Colonic mucosa (tissue), 4 donors: ENCODE results near the gene ZBTB20. TPM values are rescaled to one million over a fixed set of nuclear protein-coding genes. Genes with fewer than 3 reads are reported as not detected.

Experiments used
- DNase-seq: peaks from one replicate; pipeline ENCODE4 v3.0.0-alpha.2; 2020
- H3K27ac ChIP-seq: fragments of 200-600 bp; one replicate; pipeline ENCODE4 v1.8.0; 2021
- H3K27me3 ChIP-seq: fragments of 200-600 bp; one replicate; pipeline ENCODE4 v1.8.0; 2021
- H3K36me3 ChIP-seq: fragments of 200-600 bp; one replicate; pipeline ENCODE4 v1.8.0; 2021
- H3K4me1 ChIP-seq: fragments of 200-600 bp; one replicate; pipeline ENCODE4 v1.8.0; 2021; ENCODE audit warnings: mild to moderate bottlenecking
- H3K4me3 ChIP-seq: fragments of 200-600 bp; one replicate; pipeline ENCODE4 v1.8.0; 2021
- H3K9ac ChIP-seq, 2 donors: one replicate each; pipeline ENCODE4 v1.7.0; 2013; ENCODE audit warnings: control low read depth in 2 of 2, low read depth in 2 of 2, low read length in 2 of 2
- H3K9me3 ChIP-seq: fragments of 200-600 bp; one replicate; pipeline ENCODE4 v1.8.0; 2021
- intact Hi-C: fragments of 100-400 bp; cut with DNase I; formaldehyde crosslinking; loops from one replicate; pipeline ENCODE4 v1.14.1; 2022
- total RNA-seq, 2 donors: library from RNA; stranded (reverse); fragmentation: NEBNext Ultra II Directional in 1 of 2; extraction: Animal tissue kit (Norgen Biotek cat#: 25700) in 1 of 2; gene quantifications; one replicate each; pipeline ENCODE4 v1.2.1, GENCODE V29; 2021
- TF ChIP-seq, protein P1 (sequence below): fragments of 200-600 bp; IDR thresholded peaks from one replicate; pipeline ENCODE4 v1.8.0; 2022; ENCODE audit warnings: antibody characterized with exemption, mild to moderate bottlenecking
- donor health status: healthy.
- donor health status: DM: no; HTN: no; CAD: no.
- donor health status: DM: no; HTN: no; CAD: no.

ZBTB20 gene
- total RNA-seq, 2 donors from 2014 or later = 12.7 to 21.2 TPM

DNA sequence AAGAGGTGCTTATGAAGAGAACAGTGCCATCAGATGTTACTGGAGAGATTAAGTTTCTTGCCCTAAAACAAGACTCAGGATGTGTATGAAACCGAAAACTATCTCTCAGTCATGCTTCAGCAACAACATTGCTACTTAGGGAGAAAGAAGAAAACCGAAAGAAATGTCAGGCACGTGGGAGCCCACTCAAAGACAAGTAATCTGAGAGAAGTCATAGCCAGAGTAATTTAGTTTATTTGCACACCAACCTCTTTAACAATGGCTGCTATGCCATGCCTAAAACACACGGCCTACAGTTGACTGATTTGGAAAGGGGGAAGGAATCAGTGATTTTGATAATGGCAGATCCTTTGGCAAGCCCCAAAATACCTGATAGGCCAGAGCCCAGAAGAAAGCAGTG is 690.3 kb downstream of the ZBTB20 start:
- Histone ChIP-seq H3K27ac (no peak overlapping the region), H3K4me1 (no peaks in the 10 kb centered on the region), H3K9me3 (no peaks in the 10 kb centered on the region), H3K36me3 (no peaks in the 10 kb centered on the region), H3K9ac (no peak overlapping the region), H3K4me3 (no peak overlapping the region), H3K27me3 (no peaks in the 10 kb centered on the region)
- DNase-seq = no peak
- intact Hi-C loops = no loop called here
- TF ChIP-seq, protein P1, sequence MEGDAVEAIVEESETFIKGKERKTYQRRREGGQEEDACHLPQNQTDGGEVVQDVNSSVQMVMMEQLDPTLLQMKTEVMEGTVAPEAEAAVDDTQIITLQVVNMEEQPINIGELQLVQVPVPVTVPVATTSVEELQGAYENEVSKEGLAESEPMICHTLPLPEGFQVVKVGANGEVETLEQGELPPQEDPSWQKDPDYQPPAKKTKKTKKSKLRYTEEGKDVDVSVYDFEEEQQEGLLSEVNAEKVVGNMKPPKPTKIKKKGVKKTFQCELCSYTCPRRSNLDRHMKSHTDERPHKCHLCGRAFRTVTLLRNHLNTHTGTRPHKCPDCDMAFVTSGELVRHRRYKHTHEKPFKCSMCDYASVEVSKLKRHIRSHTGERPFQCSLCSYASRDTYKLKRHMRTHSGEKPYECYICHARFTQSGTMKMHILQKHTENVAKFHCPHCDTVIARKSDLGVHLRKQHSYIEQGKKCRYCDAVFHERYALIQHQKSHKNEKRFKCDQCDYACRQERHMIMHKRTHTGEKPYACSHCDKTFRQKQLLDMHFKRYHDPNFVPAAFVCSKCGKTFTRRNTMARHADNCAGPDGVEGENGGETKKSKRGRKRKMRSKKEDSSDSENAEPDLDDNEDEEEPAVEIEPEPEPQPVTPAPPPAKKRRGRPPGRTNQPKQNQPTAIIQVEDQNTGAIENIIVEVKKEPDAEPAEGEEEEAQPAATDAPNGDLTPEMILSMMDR = no peak

DNA sequence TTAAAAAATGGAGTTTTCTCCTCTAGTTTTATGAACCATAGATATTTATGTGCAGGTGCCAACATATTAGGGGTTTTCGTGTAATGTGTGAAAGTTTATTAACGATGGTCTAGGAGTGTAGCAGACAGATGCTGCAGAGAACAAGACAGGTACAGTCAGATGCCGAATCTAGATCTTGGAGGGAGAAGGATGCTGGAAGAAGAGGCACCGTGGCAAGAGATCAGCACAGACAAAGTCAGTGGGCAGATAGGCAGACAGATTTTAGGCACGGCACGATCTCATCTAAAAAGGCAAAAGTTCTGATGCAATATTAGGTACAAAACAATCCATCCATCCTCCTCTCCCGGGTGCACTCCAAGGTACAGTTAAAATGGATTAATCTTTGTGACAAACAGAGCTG is 691.7 kb downstream of the ZBTB20 start:
- no peaks in the 10 kb centered on the region for H3K27me3 ChIP-seq
- no peaks in the 10 kb centered on the region for H3K9me3 ChIP-seq
- H3K4me1 ChIP-seq = no peaks in the 10 kb centered on the region
- DNase-seq = no peak
- TF ChIP-seq, protein P1 = no peak
- H3K4me3 ChIP-seq = no peak overlapping the region
- no peak overlapping the region for H3K27ac ChIP-seq
- no peak overlapping the region for H3K9ac ChIP-seq
- intact Hi-C loops = no loop called here
- no peaks in the 10 kb centered on the region for H3K36me3 ChIP-seq

DNA sequence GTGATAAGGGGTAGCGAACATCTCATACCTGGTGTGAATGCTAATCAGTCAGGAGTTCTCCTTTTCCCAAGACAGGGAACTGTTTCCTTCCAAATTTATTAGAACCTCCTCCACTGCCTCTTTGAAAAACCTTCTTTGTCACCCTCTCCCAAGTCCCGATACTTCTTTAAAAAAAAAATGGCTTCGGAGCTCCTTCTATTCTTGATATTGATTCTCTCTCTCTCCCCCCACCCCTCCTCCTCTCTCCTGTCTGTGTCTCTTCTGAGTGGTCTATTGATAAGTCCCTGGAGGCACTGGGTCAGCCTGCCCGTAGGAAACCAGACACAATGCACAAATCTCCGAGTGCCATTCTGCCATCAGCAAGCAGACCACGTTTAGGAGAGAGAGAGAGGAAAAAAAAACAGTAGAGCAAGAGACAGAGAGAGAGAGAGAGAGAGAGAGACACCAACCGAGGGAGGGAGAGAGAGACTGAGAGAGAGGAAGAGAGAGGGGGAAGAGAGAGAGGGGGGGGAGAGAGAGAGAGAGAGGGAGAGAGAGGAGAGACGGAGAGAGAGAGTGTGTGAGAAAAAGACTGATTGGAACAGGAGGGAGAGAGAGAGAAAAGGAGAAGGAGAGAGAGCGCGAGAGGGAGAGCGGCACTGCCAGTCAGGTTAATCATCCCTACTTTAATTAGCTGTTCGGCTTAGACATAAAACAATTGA is 692.4 kb downstream of the ZBTB20 start:
- intact Hi-C loops = no loop called here
- no peak overlapping the region for H3K27ac ChIP-seq
- peak overlapping the region in 1 of 2 donors; percentile 44 for H3K9ac ChIP-seq
- H3K27me3 ChIP-seq = no peaks in the 10 kb centered on the region
- no peaks in the 10 kb centered on the region for H3K36me3 ChIP-seq
- no peaks in the 10 kb centered on the region for H3K4me1 ChIP-seq
- TF ChIP-seq, protein P1 = no peak
- no peak for DNase-seq
- peak overlapping the region; percentile 3 for H3K4me3 ChIP-seq
- H3K9me3 ChIP-seq = no peaks in the 10 kb centered on the region

- Histone ChIP-seq H3K4me1 (no peaks in the 10 kb centered on the region), H3K27ac (no peak overlapping the region), H3K4me3 (no peak overlapping the region), H3K27me3 (no peaks in the 10 kb centered on the region), H3K36me3 (no peaks in the 10 kb centered on the region), H3K9ac (no peak overlapping the region), H3K9me3 (no peaks in the 10 kb centered on the region)
- intact Hi-C loops = no loop called here
- DNase-seq = no peak
- TF ChIP-seq, protein P1 = no peak
Measured at GRCh38 chr3:114453361-114453780, 693.7 kb downstream of the ZBTB20 start.

GRCh38 chr3:114452937-114453336 is 694.2 kb downstream of the ZBTB20 start:
- no peaks in the 10 kb centered on the region for H3K4me1 ChIP-seq
- no peak overlapping the region for H3K9ac ChIP-seq
- no peaks in the 10 kb centered on the region for H3K36me3 ChIP-seq
- TF ChIP-seq, protein P1 = no peak
- intact Hi-C loops = no loop called here
- H3K27ac ChIP-seq = no peak overlapping the region
- DNase-seq = no peak
- H3K4me3 ChIP-seq = no peak overlapping the region
- H3K9me3 ChIP-seq = no peaks in the 10 kb centered on the region
- H3K27me3 ChIP-seq = no peaks in the 10 kb centered on the region
